Activated CD4-positive, alpha-beta memory T cell treated with anti-CD3 and anti-CD28 coated beads, Interleukin-2, amount 10 ng/mL, durations not matched to agents 7 days and 5 days (primary cell): ENCODE measurements around the gene LCN1. TPM values are rescaled to one million over a fixed set of nuclear protein-coding genes. Genes with fewer than 3 reads are reported as not detected.

Experiments
- CTCF ChIA-PET: fragments of 350-600 bp; sonication (Branson Sonifier 250); formaldehyde crosslinking; loops from one replicate; lab custom pipeline; 2021; ENCODE audit warnings: antibody characterized with exemption, inconsistent platforms; lab: Charles Lee
- POLR2A ChIA-PET: fragments of 350-600 bp; sonication (Branson Sonifier 250); formaldehyde crosslinking; loops from one replicate; lab custom pipeline; 2021; ENCODE audit warnings: antibody characterized with exemption; lab: Charles Lee
- DNase-seq: peaks from one replicate; pipeline ENCODE4 v3.0.0-alpha.2; 2020
- H3K27ac Mint-ChIP-seq: one replicate; pipeline ENCODE4 v1.8.0; 2021; ENCODE audit warnings: mild to moderate bottlenecking, mixed read lengths
- H3K27me3 Mint-ChIP-seq: one replicate; pipeline ENCODE4 v1.8.0; 2021; ENCODE audit warnings: mixed read lengths
- H3K36me3 Mint-ChIP-seq: one replicate; pipeline ENCODE4 v1.8.0; 2021; ENCODE audit warnings: low read depth, mixed read lengths
- H3K4me1 Mint-ChIP-seq: one replicate; pipeline ENCODE4 v1.8.0; 2021; ENCODE audit warnings: mixed read lengths
- H3K4me3 Mint-ChIP-seq: one replicate; pipeline ENCODE4 v1.8.0; 2021; ENCODE audit warnings: mild to moderate bottlenecking, mixed read lengths
- H3K9me3 Mint-ChIP-seq: one replicate; pipeline ENCODE4 v1.8.0; 2021; ENCODE audit warnings: mixed read lengths
- total RNA-seq, 2 experiments: library from RNA; stranded (reverse); gene quantifications; one replicate each; pipeline ENCODE4 v1.2.3, GENCODE V29; 2021

LCN1 gene
- total RNA-seq, 2 experiments from 2014 or later: not detected

- peaks cover 5% of the 10 kb centered on the region for H3K9me3 Mint-ChIP-seq
- H3K27ac Mint-ChIP-seq: no peak overlapping the region
- no peaks in the 10 kb centered on the region for H3K36me3 Mint-ChIP-seq
- H3K4me1 Mint-ChIP-seq: peaks cover 1% of the 10 kb centered on the region
- H3K27me3 Mint-ChIP-seq: peaks cover 11% of the 10 kb centered on the region
- ChIA-PET POLR2A (no interaction called here), CTCF (interaction anchor here (1.7 kb wide), 1 partner anchor 65 kb away, joined by 4 read pairs; no protein-coding TSS in a partner anchor)
- DNase-seq: no peak
- no peak overlapping the region for H3K4me3 Mint-ChIP-seq
Measured at GRCh38 chr9:135570456-135570855, 49.2 kb downstream of the LCN1 start.

- peaks cover 11% of the 10 kb centered on the region for H3K27me3 Mint-ChIP-seq
- no peak overlapping the region for H3K27ac Mint-ChIP-seq
- H3K9me3 Mint-ChIP-seq: peaks cover 5% of the 10 kb centered on the region
- no peaks in the 10 kb centered on the region for H3K4me1 Mint-ChIP-seq
- H3K4me3 Mint-ChIP-seq: no peak overlapping the region
- no peaks in the 10 kb centered on the region for H3K36me3 Mint-ChIP-seq
- ChIA-PET CTCF (no interaction called here), POLR2A (no interaction called here)
- no peak for DNase-seq
Measured at GRCh38 chr9:135572233-135572632, 51.0 kb downstream of the LCN1 start.

- Mint-ChIP-seq H3K4me1 (no peaks in the 10 kb centered on the region), H3K36me3 (no peaks in the 10 kb centered on the region), H3K4me3 (no peak overlapping the region), H3K27me3 (peaks cover 11% of the 10 kb centered on the region), H3K9me3 (peaks cover 5% of the 10 kb centered on the region), H3K27ac (no peak overlapping the region)
- ChIA-PET CTCF (no interaction called here), POLR2A (no interaction called here)
- DNase-seq: no peak
Measured at GRCh38 chr9:135573124-135573523, 51.9 kb downstream of the LCN1 start.

- ChIA-PET CTCF (no interaction called here), POLR2A (no interaction called here)
- Mint-ChIP-seq H3K4me3 (no peak overlapping the region), H3K36me3 (no peaks in the 10 kb centered on the region), H3K4me1 (no peaks in the 10 kb centered on the region), H3K27ac (no peak overlapping the region), H3K27me3 (peaks cover 6% of the 10 kb centered on the region), H3K9me3 (peaks cover under 1% of the 10 kb centered on the region)
- DNase-seq: peak; percentile 5
Measured at GRCh38 chr9:135574331-135574730, 53.1 kb downstream of the LCN1 start.

- CTCF ChIA-PET: no interaction called here
- H3K36me3 Mint-ChIP-seq: no peaks in the 10 kb centered on the region
- POLR2A ChIA-PET: no interaction called here
- no peak overlapping the region for H3K4me3 Mint-ChIP-seq
- H3K27ac Mint-ChIP-seq: no peak overlapping the region
- H3K9me3 Mint-ChIP-seq: no peaks in the 10 kb centered on the region
- H3K27me3 Mint-ChIP-seq: peaks cover 4% of the 10 kb centered on the region
- DNase-seq: no peak
- H3K4me1 Mint-ChIP-seq: no peaks in the 10 kb centered on the region
Measured at GRCh38 chr9:135574943-135575342, 53.7 kb downstream of the LCN1 start.

Other genes with a start within 250 kb of the LCN1 start
- 1 to 10 TPM; 2.9 to 4.7 TPM for gene PPP1R26, start 41.7 kb upstream of the LCN1 start, total RNA-seq
- gene MRPS2, start 20.8 kb upstream of the LCN1 start, total RNA-seq: 10 to 100 TPM; 33.8 to 37.5 TPM
- gene OBP2A, start 24.7 kb downstream of the LCN1 start, total RNA-seq: not detected
- gene PAEP, start 40.3 kb downstream of the LCN1 start, total RNA-seq: not detected
- gene GLT6D1, start 118.1 kb downstream of the LCN1 start, total RNA-seq: not detected
- gene LCN9, start 141.9 kb downstream of the LCN1 start, total RNA-seq: not detected
- not detected for gene SOHLH1, start 178.0 kb downstream of the LCN1 start, total RNA-seq
- under 1 TPM in 1 of 2 experiments, not detected in 1; 0.08 TPM for gene KCNT1, start 180.7 kb downstream of the LCN1 start, total RNA-seq